ENCODE results near the gene OTOGL.
A peak's percentile ranks its signal among the peaks of the same experiment; 100 is the strongest.
"Not testable (repeated sequence)": the region's sequence is repeated elsewhere in the genome, so short reads cannot be mapped to it uniquely, and the experiment has no call there.

Gene OTOGL

DNA sequence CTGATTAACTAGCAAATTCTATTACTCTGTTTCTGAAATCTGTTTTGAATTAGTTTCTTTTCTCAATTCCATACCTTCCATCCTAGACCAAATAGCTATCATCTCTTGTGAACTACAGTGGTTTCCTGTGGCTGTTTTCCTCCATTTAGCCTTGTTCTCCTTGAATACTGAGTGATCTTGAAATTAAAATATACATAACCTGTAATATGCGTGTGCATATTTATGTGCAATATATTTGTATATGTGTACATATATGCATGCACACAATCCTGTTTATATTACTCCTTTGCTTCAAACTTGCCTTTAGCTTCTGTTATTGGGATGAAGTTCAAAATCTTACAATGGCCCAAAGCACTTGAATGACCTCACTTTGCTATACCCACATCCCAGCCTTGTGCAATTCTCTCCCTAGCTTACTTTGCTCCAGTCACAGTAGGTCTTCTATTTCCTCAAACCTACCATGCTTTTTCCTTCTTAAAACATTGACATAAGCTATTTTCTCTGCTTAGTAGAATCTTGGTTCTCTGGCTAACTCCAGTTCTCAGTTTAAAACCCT, 99.5 kb downstream of the OTOGL start:
- Histone ChIP-seq H3K27me3 (ENCODE audit: control insufficient read depth, insufficient read depth, low read length) (no peaks in the 10 kb centered on the region), H3K36me3 (ENCODE audit: control insufficient read depth, insufficient read depth, low read length) (no peaks in the 10 kb centered on the region), H3K27ac (ENCODE audit: low read depth, low read length) (no peak overlapping the region), H3K9me3 (ENCODE audit: control insufficient read depth, insufficient read depth, low read length) (no peaks in the 10 kb centered on the region), H3K4me1 (ENCODE audit: control insufficient read depth, insufficient read depth, low read length) (0 out of 2 replicates have a peak, but pooled peaks cover 3% of the 10 kb centered on the region), H3K4me3 (ENCODE audit: low read depth, low read length) (no peak overlapping the region), H3K9ac (ENCODE audit: low read depth, low read length) (no peak overlapping the region)

DNA sequence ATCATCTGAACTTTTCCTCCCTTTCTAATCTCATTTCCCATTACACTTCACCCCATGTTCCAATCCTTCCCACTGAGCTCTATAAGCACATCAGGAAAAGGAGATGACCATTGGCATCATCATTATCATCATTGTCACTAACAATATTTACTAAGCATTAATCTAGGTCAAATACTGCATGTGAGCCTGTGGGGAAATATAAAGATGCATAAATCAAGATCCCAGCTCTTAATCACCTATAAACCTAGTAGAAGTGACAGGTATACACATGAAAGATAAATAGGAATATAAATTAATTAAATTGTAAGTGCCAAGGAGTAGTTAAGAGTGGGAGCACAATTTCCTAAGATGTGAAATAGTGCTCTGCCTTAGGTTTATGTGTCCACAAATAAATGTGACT, 100.6 kb downstream of the OTOGL start:
- Histone ChIP-seq H3K4me3 (ENCODE audit: low read depth, low read length) (no peak overlapping the region), H3K9ac (ENCODE audit: low read depth, low read length) (no peak overlapping the region), H3K27me3 (ENCODE audit: control insufficient read depth, insufficient read depth, low read length) (no peaks in the 10 kb centered on the region), H3K4me1 (ENCODE audit: control insufficient read depth, insufficient read depth, low read length) (0 out of 2 replicates have a peak, but pooled peaks cover 3% of the 10 kb centered on the region), H3K36me3 (ENCODE audit: control insufficient read depth, insufficient read depth, low read length) (no peaks in the 10 kb centered on the region), H3K9me3 (ENCODE audit: control insufficient read depth, insufficient read depth, low read length) (no peaks in the 10 kb centered on the region), H3K27ac (ENCODE audit: low read depth, low read length) (no peak overlapping the region)

DNA sequence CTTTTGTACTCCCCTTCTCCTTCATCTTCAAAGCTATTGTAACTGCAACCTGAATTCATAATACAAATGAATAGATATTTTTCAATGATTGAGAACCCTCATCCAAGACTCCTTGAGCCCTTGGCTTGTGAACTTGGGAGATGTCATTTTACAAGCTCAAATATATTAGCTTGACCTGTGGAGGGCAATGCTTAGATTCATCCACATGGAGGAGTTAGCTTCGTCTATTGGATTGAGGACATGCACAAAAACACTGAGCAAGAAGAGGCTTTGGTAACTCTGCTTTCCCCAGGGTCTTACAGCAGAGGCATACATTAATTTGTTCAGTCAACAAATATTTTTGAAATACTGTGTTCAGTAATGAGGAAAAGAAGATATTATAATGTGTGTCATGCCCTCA, 101.1 kb downstream of the OTOGL start:
- no peaks in the 10 kb centered on the region for H3K27me3 ChIP-seq (ENCODE audit: control insufficient read depth, insufficient read depth, low read length)
- no peak overlapping the region for H3K27ac ChIP-seq (ENCODE audit: low read depth, low read length)
- H3K36me3 ChIP-seq (ENCODE audit: control insufficient read depth, insufficient read depth, low read length), result no peaks in the 10 kb centered on the region
- no peak overlapping the region for H3K4me3 ChIP-seq (ENCODE audit: low read depth, low read length)
- no peaks in the 10 kb centered on the region for H3K9me3 ChIP-seq (ENCODE audit: control insufficient read depth, insufficient read depth, low read length)
- H3K9ac ChIP-seq (ENCODE audit: low read depth, low read length), result no peak overlapping the region
- 0 out of 2 replicates have a peak, but pooled peaks cover 3% of the 10 kb centered on the region for H3K4me1 ChIP-seq (ENCODE audit: control insufficient read depth, insufficient read depth, low read length)

DNA sequence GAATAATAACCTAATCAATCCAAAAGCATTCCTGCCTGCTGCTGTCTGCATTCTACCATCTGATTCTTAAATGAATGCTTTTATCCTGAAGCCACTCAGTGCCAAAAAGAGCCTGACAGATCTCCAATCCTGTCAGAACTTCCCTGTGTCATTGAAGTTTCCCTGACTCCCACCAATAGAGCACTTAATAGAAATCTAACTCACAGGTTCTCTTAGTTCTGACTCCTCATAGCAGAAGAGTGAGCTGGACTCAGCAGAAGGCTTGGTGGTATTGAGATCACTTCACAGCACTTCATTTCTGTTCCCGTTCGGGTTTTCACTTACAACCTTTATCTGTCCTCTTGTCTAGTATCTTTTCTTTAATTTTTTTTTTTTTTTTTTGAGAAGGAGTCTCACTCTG, 102.6 kb downstream of the OTOGL start:
- no peaks in the 10 kb centered on the region for H3K9me3 ChIP-seq (ENCODE audit: control insufficient read depth, insufficient read depth, low read length)
- H3K4me3 ChIP-seq (ENCODE audit: low read depth, low read length), result no peak overlapping the region
- H3K36me3 ChIP-seq (ENCODE audit: control insufficient read depth, insufficient read depth, low read length), result no peaks in the 10 kb centered on the region
- H3K9ac ChIP-seq (ENCODE audit: low read depth, low read length), result no peak overlapping the region
- no peak overlapping the region for H3K27ac ChIP-seq (ENCODE audit: low read depth, low read length)
- 0 out of 2 replicates have a peak, but pooled peaks cover 3% of the 10 kb centered on the region for H3K4me1 ChIP-seq (ENCODE audit: control insufficient read depth, insufficient read depth, low read length)
- H3K27me3 ChIP-seq (ENCODE audit: control insufficient read depth, insufficient read depth, low read length), result no peaks in the 10 kb centered on the region

DNA sequence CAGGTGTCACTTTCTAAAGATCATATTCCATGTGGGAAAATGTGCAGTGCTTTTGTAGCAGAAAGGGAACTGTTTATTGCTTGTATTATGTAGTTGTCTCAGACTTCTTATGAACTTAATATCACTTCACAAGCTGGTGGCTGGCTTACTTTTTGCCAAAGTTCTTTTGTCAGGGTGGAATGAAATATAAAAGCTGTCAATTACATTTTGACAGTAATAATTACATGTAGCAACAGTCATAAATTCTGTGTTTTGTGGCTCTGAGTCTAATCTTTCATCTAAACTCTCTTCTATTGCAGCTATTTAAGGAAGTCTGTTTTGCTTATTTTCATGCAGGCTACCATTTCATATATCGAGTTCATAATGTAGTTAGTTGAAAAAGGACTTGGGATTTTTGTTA, 106.6 kb downstream of the OTOGL start:
- Histone ChIP-seq H3K27me3 (ENCODE audit: control insufficient read depth, insufficient read depth, low read length) (no peaks in the 10 kb centered on the region), H3K36me3 (ENCODE audit: control insufficient read depth, insufficient read depth, low read length) (no peaks in the 10 kb centered on the region), H3K27ac (ENCODE audit: low read depth, low read length) (no peak overlapping the region), H3K9ac (ENCODE audit: low read depth, low read length) (no peak overlapping the region), H3K9me3 (ENCODE audit: control insufficient read depth, insufficient read depth, low read length) (no peaks in the 10 kb centered on the region), H3K4me1 (ENCODE audit: control insufficient read depth, insufficient read depth, low read length) (0 out of 2 replicates have a peak, but pooled peaks cover 3% of the 10 kb centered on the region), H3K4me3 (ENCODE audit: low read depth, low read length) (no peak overlapping the region)

DNA sequence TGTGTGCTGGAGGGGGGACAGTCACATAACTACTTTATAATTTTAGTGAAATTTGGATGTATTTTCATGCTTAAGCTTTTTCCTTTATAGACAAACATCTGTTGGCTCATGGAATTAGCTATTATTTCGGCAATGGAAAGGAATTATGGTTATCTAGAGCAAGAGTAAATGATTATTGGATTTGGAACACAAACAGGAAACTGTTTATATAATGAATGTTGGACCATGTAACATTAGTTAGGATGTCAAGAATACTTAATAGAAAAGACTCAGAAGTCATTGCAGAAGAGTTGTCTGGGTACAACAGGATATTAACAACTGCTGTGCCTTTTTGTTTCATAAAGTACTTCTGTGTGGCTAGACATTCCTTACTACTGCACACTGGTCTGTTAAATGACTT, 108.7 kb downstream of the OTOGL start:
- Histone ChIP-seq H3K9ac (ENCODE audit: low read depth, low read length) (no peak overlapping the region), H3K27me3 (ENCODE audit: control insufficient read depth, insufficient read depth, low read length) (no peaks in the 10 kb centered on the region), H3K36me3 (ENCODE audit: control insufficient read depth, insufficient read depth, low read length) (no peaks in the 10 kb centered on the region), H3K27ac (ENCODE audit: low read depth, low read length) (no peak overlapping the region), H3K9me3 (ENCODE audit: control insufficient read depth, insufficient read depth, low read length) (no peaks in the 10 kb centered on the region), H3K4me1 (ENCODE audit: control insufficient read depth, insufficient read depth, low read length) (peaks cover 10% of the 10 kb centered on the region), H3K4me3 (ENCODE audit: low read depth, low read length) (no peak overlapping the region)

DNA sequence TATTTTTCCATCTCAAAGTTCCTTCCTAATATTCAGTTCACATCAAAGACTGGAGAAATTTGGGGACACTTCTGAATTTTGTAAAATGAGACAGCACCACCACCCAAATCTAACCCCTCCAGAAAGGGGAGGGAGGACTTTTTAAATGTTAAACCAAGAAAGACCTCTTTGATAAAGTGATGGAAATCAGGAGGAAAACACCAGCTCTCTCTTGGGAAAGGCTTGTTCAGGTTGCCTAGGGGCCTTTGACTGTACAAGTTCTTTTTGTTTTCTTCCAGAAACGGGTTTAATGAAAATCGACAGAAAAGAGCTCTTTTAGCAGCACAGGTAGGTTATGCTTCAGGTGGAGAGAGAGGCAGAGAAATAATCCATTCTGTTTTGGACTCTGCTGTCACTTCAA, 112.3 kb downstream of the OTOGL start:
- H3K9me3 ChIP-seq (ENCODE audit: control insufficient read depth, insufficient read depth, low read length), result no peaks in the 10 kb centered on the region
- no peak overlapping the region for H3K9ac ChIP-seq (ENCODE audit: low read depth, low read length)
- H3K27me3 ChIP-seq (ENCODE audit: control insufficient read depth, insufficient read depth, low read length), result no peaks in the 10 kb centered on the region
- no peaks in the 10 kb centered on the region for H3K36me3 ChIP-seq (ENCODE audit: control insufficient read depth, insufficient read depth, low read length)
- H3K27ac ChIP-seq (ENCODE audit: low read depth, low read length), result no peak overlapping the region
- H3K4me1 ChIP-seq (ENCODE audit: control insufficient read depth, insufficient read depth, low read length), result peaks cover 14% of the 10 kb centered on the region
- H3K4me3 ChIP-seq (ENCODE audit: low read depth, low read length), result no peak overlapping the region

DNA sequence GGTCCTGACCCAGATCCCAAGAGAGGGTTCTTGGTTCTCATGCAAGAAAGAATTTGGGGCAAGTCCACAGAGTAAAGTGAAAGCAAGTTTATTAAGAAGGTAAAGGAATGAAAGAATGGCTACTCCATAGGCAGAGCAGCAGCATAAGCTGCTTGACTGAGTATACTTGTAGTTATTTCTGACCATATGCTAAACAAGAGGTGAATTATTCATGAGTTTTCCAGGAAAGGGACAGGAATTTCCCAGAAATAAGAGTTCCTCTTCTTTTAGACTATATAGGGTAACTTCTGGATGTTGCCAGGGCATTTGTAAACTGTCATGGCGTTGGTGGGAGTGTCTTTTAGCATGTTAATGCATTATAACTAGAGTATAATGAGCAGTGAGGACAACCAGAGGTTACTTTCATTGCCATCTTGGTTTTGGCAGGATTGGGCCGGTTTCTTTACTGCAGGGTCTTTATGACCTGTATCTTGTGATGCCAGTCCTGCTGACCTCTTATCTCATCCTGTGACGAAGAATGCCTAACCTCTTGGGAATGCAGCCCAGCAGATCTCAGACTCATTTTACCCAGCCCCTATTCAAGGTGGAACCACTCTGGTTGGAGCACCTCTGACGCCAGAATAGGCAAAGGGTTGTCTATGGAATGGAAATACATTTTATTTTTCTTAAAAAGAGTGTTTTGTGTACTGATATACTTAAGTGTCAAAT, 113.8 kb downstream of the OTOGL start:
- Histone ChIP-seq H3K36me3 (ENCODE audit: control insufficient read depth, insufficient read depth, low read length) (no peaks in the 10 kb centered on the region), H3K4me1 (ENCODE audit: control insufficient read depth, insufficient read depth, low read length) (peaks cover 16% of the 10 kb centered on the region), H3K9ac (ENCODE audit: low read depth, low read length) (no peak overlapping the region), H3K9me3 (ENCODE audit: control insufficient read depth, insufficient read depth, low read length) (no peaks in the 10 kb centered on the region), H3K27ac (ENCODE audit: low read depth, low read length) (no peak overlapping the region), H3K4me3 (ENCODE audit: low read depth, low read length) (no peak overlapping the region), H3K27me3 (ENCODE audit: control insufficient read depth, insufficient read depth, low read length) (no peaks in the 10 kb centered on the region)

DNA sequence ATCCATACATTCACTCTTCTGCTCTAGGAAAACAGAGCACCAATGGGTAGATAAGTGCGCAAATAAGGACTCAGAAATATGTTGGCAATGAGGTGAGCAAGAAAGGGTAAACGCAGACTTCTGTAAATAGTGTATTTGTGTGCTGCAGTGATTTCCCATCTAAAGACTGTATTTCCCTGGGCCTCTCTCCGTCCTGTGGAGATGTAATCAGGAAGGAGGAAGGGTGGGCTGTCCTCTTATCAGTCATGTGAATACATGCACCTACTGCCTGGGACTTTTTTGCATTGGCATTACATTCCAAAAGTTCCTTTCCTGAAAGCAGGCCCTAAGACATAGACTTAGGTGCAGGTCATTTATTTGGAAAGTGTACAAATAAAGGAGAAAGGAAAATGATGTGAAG, 114.5 kb downstream of the OTOGL start:
- peaks cover 16% of the 10 kb centered on the region for H3K4me1 ChIP-seq (ENCODE audit: control insufficient read depth, insufficient read depth, low read length)
- no peak overlapping the region for H3K4me3 ChIP-seq (ENCODE audit: low read depth, low read length)
- H3K9ac ChIP-seq (ENCODE audit: low read depth, low read length), result no peak overlapping the region
- H3K27ac ChIP-seq (ENCODE audit: low read depth, low read length), result peak overlapping the region; percentile 6
- no peaks in the 10 kb centered on the region for H3K36me3 ChIP-seq (ENCODE audit: control insufficient read depth, insufficient read depth, low read length)
- no peaks in the 10 kb centered on the region for H3K27me3 ChIP-seq (ENCODE audit: control insufficient read depth, insufficient read depth, low read length)
- H3K9me3 ChIP-seq (ENCODE audit: control insufficient read depth, insufficient read depth, low read length), result no peaks in the 10 kb centered on the region

DNA sequence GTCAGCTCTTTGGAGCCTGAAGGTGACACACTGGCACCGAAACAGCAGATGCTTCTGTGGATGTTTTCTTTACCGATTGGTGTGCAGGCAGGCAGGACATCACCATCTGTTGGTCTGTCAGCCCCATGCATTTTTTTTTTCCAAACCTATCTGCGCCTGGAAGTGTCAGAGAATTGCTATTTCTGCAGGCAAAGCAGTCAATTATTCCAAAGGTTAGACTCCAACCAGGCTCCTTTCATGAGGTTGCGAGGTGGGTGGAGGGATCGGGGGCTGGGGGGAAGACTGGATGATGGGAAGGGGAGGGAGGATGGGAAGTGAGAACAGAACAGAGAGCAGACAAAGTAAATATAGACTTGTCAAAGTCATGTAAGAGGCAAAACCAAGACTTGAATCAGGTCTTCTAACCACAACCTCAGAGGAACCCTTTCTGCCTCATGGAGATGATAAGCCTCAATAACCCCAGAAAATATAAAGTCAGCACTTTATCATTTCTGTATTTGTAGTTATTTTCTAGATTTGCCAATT, 117.7 kb downstream of the OTOGL start:
- Histone ChIP-seq H3K9me3 (ENCODE audit: control insufficient read depth, insufficient read depth, low read length) (no peaks in the 10 kb centered on the region), H3K4me1 (ENCODE audit: control insufficient read depth, insufficient read depth, low read length) (peaks cover 9% of the 10 kb centered on the region), H3K9ac (ENCODE audit: low read depth, low read length) (no peak overlapping the region), H3K36me3 (ENCODE audit: control insufficient read depth, insufficient read depth, low read length) (no peaks in the 10 kb centered on the region), H3K27me3 (ENCODE audit: control insufficient read depth, insufficient read depth, low read length) (no peaks in the 10 kb centered on the region), H3K4me3 (ENCODE audit: low read depth, low read length) (no peak overlapping the region), H3K27ac (ENCODE audit: low read depth, low read length) (no peak overlapping the region)

DNA sequence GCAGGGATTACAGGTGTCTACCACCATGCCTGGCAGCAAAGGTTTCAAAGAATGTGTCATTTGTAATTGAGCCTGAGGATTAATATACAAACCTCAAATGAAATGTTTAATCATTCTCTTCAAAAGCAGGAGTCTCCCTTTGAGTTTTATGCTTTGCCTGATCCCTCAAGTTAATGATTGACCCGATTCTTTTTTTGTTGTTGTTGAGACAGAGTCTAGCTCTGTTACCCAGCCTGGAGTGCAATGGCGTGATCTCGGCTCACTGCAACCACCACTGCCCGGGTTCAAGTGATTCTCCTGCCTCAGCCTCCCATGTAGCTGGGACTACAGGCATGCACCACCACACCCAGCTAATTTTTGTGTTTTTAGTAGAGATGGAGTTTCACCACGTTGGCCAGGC, 119.6 kb downstream of the OTOGL start:
- not testable (repeated sequence) for H3K36me3 ChIP-seq (ENCODE audit: control insufficient read depth, insufficient read depth, low read length); H3K4me1 ChIP-seq (ENCODE audit: control insufficient read depth, insufficient read depth, low read length); H3K9ac ChIP-seq (ENCODE audit: low read depth, low read length); H3K4me3 ChIP-seq (ENCODE audit: low read depth, low read length); H3K27ac ChIP-seq (ENCODE audit: low read depth, low read length); H3K9me3 ChIP-seq (ENCODE audit: control insufficient read depth, insufficient read depth, low read length); H3K27me3 ChIP-seq (ENCODE audit: control insufficient read depth, insufficient read depth, low read length)

All from HUES48 (cell line).